ENCODE data around the gene RSPH9.

The RSPH9 gene

GRCh38 chr6:43710576-43710975, 65.7 kb downstream of the RSPH9 start:
- DNase-seq (ENCODE audit: low spot score) = no peak

GRCh38 chr6:43712579-43712978, 67.7 kb downstream of the RSPH9 start:
- DNase-seq (ENCODE audit: low spot score) = no peak

GRCh38 chr6:43713643-43714310, 68.9 kb downstream of the RSPH9 start:
- no peak for DNase-seq (ENCODE audit: low spot score)

- peak; percentile 57 for DNase-seq (ENCODE audit: low spot score)
Measured at GRCh38 chr6:43714311-43715055, 69.6 kb downstream of the RSPH9 start.

GRCh38 chr6:43715056-43715788, 70.4 kb downstream of the RSPH9 start:
- no peak for DNase-seq (ENCODE audit: low spot score)

GRCh38 chr6:43716099-43716498, 71.3 kb downstream of the RSPH9 start:
- DNase-seq (ENCODE audit: low spot score) = no peak

- no peak for DNase-seq (ENCODE audit: low spot score)
Measured at GRCh38 chr6:43717389-43717788, 72.6 kb downstream of the RSPH9 start.

GRCh38 chr6:43717822-43718221, 73.0 kb downstream of the RSPH9 start:
- no peak for DNase-seq (ENCODE audit: low spot score)

- no peak for DNase-seq (ENCODE audit: low spot score)
Measured at GRCh38 chr6:43718387-43719105, 73.7 kb downstream of the RSPH9 start.

GRCh38 chr6:43719511-43719910, 74.7 kb downstream of the RSPH9 start:
- no peak for DNase-seq (ENCODE audit: low spot score)

GRCh38 chr6:43720999-43721398, 76.2 kb downstream of the RSPH9 start:
- DNase-seq (ENCODE audit: low spot score) = no peak

All from iPS-NIHi11 (cell line).